CD14-positive monocyte (primary cell): ENCODE results near the gene SUPV3L1. TPM values are rescaled to one million over a fixed set of nuclear protein-coding genes. Genes with fewer than 3 reads are reported as not detected.
A peak's percentile ranks its signal among the peaks of the same experiment; 100 is the strongest.

Experiments used
- DNase-seq, 3 donors: peaks; one replicate each; pipeline ENCODE4 v3.0.0-alpha.2; 2011 to 2022
- H2AFZ ChIP-seq: 2 replicates; pipeline ENCODE4 v1.6.0; 2012; ENCODE audit warnings: mild to moderate bottlenecking, low read depth, low read length, inconsistent platforms; ENCODE audit not compliant: insufficient read depth, poor library complexity, severe bottlenecking
- H3K27ac ChIP-seq, 2 donors: 1 replicate in 1 of 2; 2 replicates in 1 of 2; pipeline ENCODE4 v1.5.1; 2012 to 2013; ENCODE audit warnings: low read length in 2 of 2, control low read depth in 1 of 2, inconsistent platforms in 1 of 2, low read depth in 1 of 2, mild to moderate bottlenecking in 1 of 2
- H3K27me3 ChIP-seq, 2 donors: one replicate each; pipeline versions ENCODE4 v1.6.0 to v1.6.1; 2011 to 2013; ENCODE audit warnings: low read length in 2 of 2; ENCODE audit not compliant: control insufficient read depth in 2 of 2, insufficient read depth in 2 of 2
- H3K36me3 ChIP-seq, 2 donors: replicated peaks in 1 of 2; 1 replicate in 1 of 2; 2 replicates in 1 of 2; pipeline versions ENCODE4 v1.5.1 to v1.6.1; 2012 to 2013; ENCODE audit warnings: low read length in 2 of 2, control low read depth in 1 of 2, inconsistent platforms in 1 of 2, mild to moderate bottlenecking in 1 of 2; ENCODE audit not compliant: insufficient read depth in 2 of 2, control insufficient read depth in 1 of 2
- H3K4me1 ChIP-seq, 2 donors: 1 replicate in 1 of 2; 2 replicates in 1 of 2; pipeline versions ENCODE4 v1.5.1 to v1.6.1; 2012 to 2013; ENCODE audit warnings: low read length in 2 of 2, control low read depth in 1 of 2, inconsistent platforms in 1 of 2, mild to moderate bottlenecking in 1 of 2, moderate library complexity in 1 of 2; ENCODE audit not compliant: insufficient read depth in 2 of 2, control insufficient read depth in 1 of 2
- H3K4me2 ChIP-seq: replicated peaks from 2 replicates; pipeline ENCODE3; 2012; ENCODE audit warnings: low read length, moderate library complexity, mild to moderate bottlenecking; ENCODE audit not compliant: poor library complexity, severe bottlenecking; ENCODE audit errors: extremely low read depth
- H3K4me3 ChIP-seq, 3 experiments: fragments of 200-600 bp in 1 of 3; sonication (generic) in 1 of 3; replicated peaks in 1 of 3; 1 replicate in 2 of 3; 2 replicates in 1 of 3; pipeline ENCODE4 v1.5.1; 2011 to 2013; ENCODE audit warnings: low read length in 3 of 3, mild to moderate bottlenecking in 3 of 3, control low read depth in 2 of 3, low read depth in 2 of 3, inconsistent platforms in 1 of 3, moderate library complexity in 1 of 3
- H3K79me2 ChIP-seq: 2 replicates; pipeline ENCODE4 v1.6.0; 2012; ENCODE audit warnings: mild to moderate bottlenecking, control low read depth, inconsistent platforms, low read length, moderate library complexity; ENCODE audit not compliant: insufficient read depth
- H3K9ac ChIP-seq: 2 replicates; pipeline ENCODE4 v1.6.0; 2017; ENCODE audit warnings: low read length, mild to moderate bottlenecking; ENCODE audit not compliant: insufficient read depth, poor library complexity, severe bottlenecking
- H3K9me3 ChIP-seq, 2 donors: replicated peaks in 1 of 2; 1 replicate in 1 of 2; 2 replicates in 1 of 2; pipeline versions ENCODE4 v1.5.1 to v1.6.1; 2012 to 2013; ENCODE audit warnings: low read length in 2 of 2, control low read depth in 1 of 2; ENCODE audit not compliant: control insufficient read depth in 1 of 2, insufficient read depth in 1 of 2
- H4K20me1 ChIP-seq: 2 replicates; pipeline ENCODE4 v1.6.0; 2012; ENCODE audit warnings: mild to moderate bottlenecking, low read length, control low read depth, moderate library complexity; ENCODE audit not compliant: insufficient read depth
- H3K27ac Mint-ChIP-seq, 7 donors: one replicate each; pipeline ENCODE4 v1.8.0; 2020; ENCODE audit warnings: mild to moderate bottlenecking in 7 of 7, mixed read lengths in 7 of 7, moderate library complexity in 6 of 7, inconsistent platforms in 2 of 7
- H3K27me3 Mint-ChIP-seq, 3 donors: one replicate each; pipeline ENCODE4 v1.8.0; 2021 to 2022; ENCODE audit warnings: low read depth in 3 of 3, mild to moderate bottlenecking in 3 of 3, mixed read lengths in 3 of 3, moderate library complexity in 3 of 3, inconsistent platforms in 1 of 3
- H3K36me3 Mint-ChIP-seq, 2 donors: one replicate each; pipeline ENCODE4 v1.8.0; 2020; ENCODE audit warnings: mixed read lengths in 2 of 2, inconsistent platforms in 1 of 2, mild to moderate bottlenecking in 1 of 2
- H3K4me1 Mint-ChIP-seq: one replicate; pipeline ENCODE4 v1.8.0; 2020; ENCODE audit warnings: mild to moderate bottlenecking, mixed read lengths
- H3K4me3 Mint-ChIP-seq, 2 donors: one replicate each; pipeline ENCODE4 v1.8.0; 2020; ENCODE audit warnings: mild to moderate bottlenecking in 2 of 2, mixed read lengths in 2 of 2, moderate library complexity in 1 of 2
- H3K9me3 Mint-ChIP-seq, 7 donors: one replicate each; pipeline ENCODE4 v1.8.0; 2020 to 2022; ENCODE audit warnings: mixed read lengths in 7 of 7, mild to moderate bottlenecking in 6 of 7, moderate library complexity in 6 of 7, inconsistent platforms in 2 of 7
- WGBS: methylation state at CpG from one replicate; pipeline ENCODE4 v1.1.5; 2013; ENCODE audit warnings: missing lambda C conversion rate; ENCODE audit not compliant: insufficient coverage; 5-methylcytosine and 5-hydroxymethylcytosine counted together
- intact Hi-C, 2 donors: fragments of 100-400 bp; cut with micrococcal nuclease; formaldehyde crosslinking; loops; one replicate each; pipeline versions ENCODE4 v1.15.0 to v1.15.1; 2023
- polyA plus RNA-seq, 3 donors: library from polyadenylated mRNA; depleted of rRNA in 1 of 3; unstranded in 2 of 3; stranded (reverse) in 1 of 3; fragments of 300-500 nt in 2 of 3; fragments of >200 nt in 1 of 3; fragmentation: Illumina TruSeq in 2 of 3; gene quantifications; 1 replicate in 2 of 3; 2 replicates in 1 of 3; pipeline ENCODE4 v1.2.3, GENCODE V29; 2012 to 2021
- TF ChIP-seq, protein P1 (sequence below): fragments of 200-600 bp; IDR thresholded peaks from one replicate; pipeline ENCODE4 v1.8.0; 2022; ENCODE audit warnings: antibody characterized with exemption, mild to moderate bottlenecking

Gene SUPV3L1
- polyA plus RNA-seq, 3 donors, result 6.8 to 18.8 (median 7.3) TPM

DNA sequence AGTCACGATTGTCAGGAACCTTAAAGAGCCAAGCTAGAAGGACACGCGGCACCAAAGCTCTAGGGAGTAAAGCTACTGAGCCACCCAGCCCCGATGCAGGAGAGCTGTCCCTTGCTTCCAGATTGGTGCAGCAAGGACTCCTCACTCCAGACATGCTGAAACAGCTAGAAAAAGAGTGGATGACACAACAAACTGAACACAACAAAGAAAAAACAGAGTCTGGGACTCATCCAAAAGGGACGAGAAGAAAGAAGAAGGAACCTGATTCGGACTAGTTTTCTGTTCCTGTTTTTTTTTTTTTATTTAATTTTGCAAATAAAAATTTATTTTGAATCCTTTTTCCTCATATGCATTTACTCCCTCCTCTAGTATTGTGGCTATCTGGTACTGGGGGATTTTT lies 28.7 kb downstream of the SUPV3L1 start:
- Mint-ChIP-seq H3K27ac (peak overlapping the region in 2 of 7 donors; percentile 33 to 78), H3K4me3 (no peak overlapping the region), H3K36me3 (peaks cover 34 to 52% of the 10 kb centered on the region in 2 donors), H3K27me3 (peaks cover 2 to 6% (median 2%) of the 10 kb centered on the region in 3 donors), H3K9me3 (no peaks in the 10 kb centered on the region), H3K4me1 (peaks cover 8% of the 10 kb centered on the region)
- Histone ChIP-seq H4K20me1 (no peaks in the 10 kb centered on the region), H3K9ac (no peak overlapping the region), H3K36me3 (peaks cover 45 to 58% of the 10 kb centered on the region in 2 donors), H3K79me2 (no peaks in the 10 kb centered on the region), H3K27ac (no peak overlapping the region), H3K9me3 (no peaks in the 10 kb centered on the region), H3K4me2 (no peak overlapping the region), H2AFZ (no peak overlapping the region), H3K27me3 (no peaks in the 10 kb centered on the region), H3K4me3 (no peak overlapping the region), H3K4me1 (no peaks in the 10 kb centered on the region)
- intact Hi-C loops, result no loop called here
- no peak for DNase-seq
- TF ChIP-seq, protein P1, sequence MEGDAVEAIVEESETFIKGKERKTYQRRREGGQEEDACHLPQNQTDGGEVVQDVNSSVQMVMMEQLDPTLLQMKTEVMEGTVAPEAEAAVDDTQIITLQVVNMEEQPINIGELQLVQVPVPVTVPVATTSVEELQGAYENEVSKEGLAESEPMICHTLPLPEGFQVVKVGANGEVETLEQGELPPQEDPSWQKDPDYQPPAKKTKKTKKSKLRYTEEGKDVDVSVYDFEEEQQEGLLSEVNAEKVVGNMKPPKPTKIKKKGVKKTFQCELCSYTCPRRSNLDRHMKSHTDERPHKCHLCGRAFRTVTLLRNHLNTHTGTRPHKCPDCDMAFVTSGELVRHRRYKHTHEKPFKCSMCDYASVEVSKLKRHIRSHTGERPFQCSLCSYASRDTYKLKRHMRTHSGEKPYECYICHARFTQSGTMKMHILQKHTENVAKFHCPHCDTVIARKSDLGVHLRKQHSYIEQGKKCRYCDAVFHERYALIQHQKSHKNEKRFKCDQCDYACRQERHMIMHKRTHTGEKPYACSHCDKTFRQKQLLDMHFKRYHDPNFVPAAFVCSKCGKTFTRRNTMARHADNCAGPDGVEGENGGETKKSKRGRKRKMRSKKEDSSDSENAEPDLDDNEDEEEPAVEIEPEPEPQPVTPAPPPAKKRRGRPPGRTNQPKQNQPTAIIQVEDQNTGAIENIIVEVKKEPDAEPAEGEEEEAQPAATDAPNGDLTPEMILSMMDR, result no peak
- 91% methylated on average over 4 of the region's 6 CpGs for WGBS

DNA sequence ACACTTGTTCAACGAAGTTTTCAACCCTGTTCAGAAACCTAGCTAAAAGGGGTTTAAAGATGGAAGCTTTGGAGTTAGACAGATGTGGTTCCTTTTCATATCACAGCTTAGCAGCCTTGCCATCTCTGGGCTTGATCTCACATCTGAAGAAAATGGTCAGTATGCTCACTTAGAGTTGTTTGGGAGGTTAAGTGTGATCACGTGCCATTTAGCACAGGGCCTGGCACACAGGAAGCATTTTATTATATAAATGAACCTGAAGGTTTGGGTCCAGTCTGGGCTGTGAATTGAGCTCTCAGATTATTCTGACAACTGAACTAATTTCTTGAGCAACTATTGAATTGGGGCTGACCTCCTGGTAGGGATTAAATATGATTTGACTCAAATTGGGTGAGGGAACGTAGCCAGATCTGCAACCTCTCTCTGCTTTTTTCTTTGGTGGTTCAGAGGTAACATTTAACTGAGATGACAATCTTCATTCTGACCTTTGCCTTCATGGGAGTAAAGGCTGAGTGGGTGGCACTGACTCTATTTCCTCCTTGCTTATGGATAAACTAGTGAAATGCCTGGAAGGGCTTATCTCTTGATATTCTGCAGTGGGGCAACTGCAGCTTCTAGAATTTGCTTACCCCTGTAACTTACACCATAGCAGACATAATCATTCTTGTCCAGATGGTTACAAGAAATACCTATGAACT lies 29.9 kb downstream of the SUPV3L1 start:
- Histone ChIP-seq H3K27me3 (no peaks in the 10 kb centered on the region), H3K27ac (no peak overlapping the region), H3K36me3 (peaks cover 34 to 46% of the 10 kb centered on the region in 2 donors), H4K20me1 (no peaks in the 10 kb centered on the region), H3K79me2 (no peaks in the 10 kb centered on the region), H2AFZ (no peak overlapping the region), H3K4me2 (no peak overlapping the region), H3K4me3 (no peak overlapping the region), H3K4me1 (peaks cover 3 to 8% of the 10 kb centered on the region in 2 donors), H3K9me3 (no peaks in the 10 kb centered on the region), H3K9ac (no peak overlapping the region)
- peaks cover 29 to 41% of the 10 kb centered on the region in 2 donors for H3K36me3 Mint-ChIP-seq
- intact Hi-C loops, result no loop called here
- H3K4me1 Mint-ChIP-seq, result peaks cover 14% of the 10 kb centered on the region
- H3K4me3 Mint-ChIP-seq, result no peak overlapping the region
- 85% methylated on average over 2 of the region's 3 CpGs for WGBS
- TF ChIP-seq, protein P1, result no peak
- peaks cover 2 to 8% (median 2%) of the 10 kb centered on the region in 3 donors for H3K27me3 Mint-ChIP-seq
- peaks cover 0 to 4% (median 2%) of the 10 kb centered on the region in 7 donors for H3K9me3 Mint-ChIP-seq
- H3K27ac Mint-ChIP-seq, result no peak overlapping the region
- DNase-seq, result no peak
